NCI-H187 treated with DMSO at 0.1 percent for 48 hours (cell line): ENCODE results near the gene ST14.

ENCODE experiments used
- DNase-seq: peaks from one replicate; lab custom pipeline; 2025; lab: John Stamatoyannopoulos, UW

Gene ST14

DNA sequence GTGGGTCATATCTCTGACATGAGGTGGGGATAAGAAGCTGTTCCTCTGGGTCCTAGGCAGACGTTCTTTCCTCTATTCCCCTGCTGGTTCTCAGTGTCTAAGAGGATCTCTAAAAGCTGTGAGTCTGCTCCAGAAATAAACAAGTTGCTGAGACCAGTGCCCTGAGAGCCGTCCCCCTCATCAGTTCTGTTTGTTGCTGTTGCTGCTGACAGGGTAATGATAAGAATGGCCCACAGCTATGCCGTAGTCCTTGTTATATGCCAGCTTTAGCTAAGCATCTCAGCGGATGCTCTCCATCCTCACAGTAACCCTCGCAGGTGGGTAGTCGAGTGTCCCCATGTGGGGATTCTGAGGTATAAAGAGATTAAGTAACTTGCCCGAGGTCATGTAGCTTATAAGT is 23.5 kb upstream of the ST14 start:
- DNase-seq: no peak

DNA sequence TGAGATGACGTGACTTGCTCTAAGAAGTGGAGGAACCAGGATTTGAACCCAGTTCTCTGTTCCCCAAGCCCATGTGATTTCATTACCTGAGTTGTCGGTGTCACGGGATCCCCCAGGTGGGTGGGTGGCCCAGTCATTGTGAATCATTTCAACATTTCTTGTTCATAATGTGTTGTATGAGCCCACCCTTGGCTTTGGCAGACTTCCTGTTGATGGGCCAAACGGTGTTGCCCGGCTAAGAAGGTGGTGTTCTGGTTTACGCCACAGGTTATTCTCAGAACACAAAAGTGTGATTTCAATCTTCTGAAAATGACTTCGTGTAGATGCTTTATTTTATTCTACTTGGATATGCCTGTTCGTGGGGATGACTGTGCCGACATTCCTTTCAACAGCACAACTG is 21.6 kb upstream of the ST14 start:
- no peak for DNase-seq

DNA sequence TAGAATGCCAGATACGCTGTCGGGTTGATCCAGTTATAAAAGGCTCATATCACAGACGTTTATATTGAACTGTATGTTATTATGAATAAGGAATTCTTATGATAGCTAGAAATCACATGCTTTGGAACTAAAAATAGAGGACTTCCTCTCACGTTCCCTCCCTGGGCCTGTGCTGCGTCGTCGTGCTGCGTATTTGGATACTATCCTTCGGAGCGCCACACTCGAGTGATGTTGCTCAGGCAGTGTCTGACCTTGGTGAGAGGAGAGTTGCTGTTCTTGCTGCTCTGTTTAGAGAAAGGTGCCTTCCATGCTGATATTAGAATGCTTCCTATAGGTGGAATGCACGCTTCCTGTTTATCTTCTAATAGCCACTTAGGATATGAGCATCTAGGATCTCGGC is 20.2 kb upstream of the ST14 start:
- DNase-seq: no peak

DNA sequence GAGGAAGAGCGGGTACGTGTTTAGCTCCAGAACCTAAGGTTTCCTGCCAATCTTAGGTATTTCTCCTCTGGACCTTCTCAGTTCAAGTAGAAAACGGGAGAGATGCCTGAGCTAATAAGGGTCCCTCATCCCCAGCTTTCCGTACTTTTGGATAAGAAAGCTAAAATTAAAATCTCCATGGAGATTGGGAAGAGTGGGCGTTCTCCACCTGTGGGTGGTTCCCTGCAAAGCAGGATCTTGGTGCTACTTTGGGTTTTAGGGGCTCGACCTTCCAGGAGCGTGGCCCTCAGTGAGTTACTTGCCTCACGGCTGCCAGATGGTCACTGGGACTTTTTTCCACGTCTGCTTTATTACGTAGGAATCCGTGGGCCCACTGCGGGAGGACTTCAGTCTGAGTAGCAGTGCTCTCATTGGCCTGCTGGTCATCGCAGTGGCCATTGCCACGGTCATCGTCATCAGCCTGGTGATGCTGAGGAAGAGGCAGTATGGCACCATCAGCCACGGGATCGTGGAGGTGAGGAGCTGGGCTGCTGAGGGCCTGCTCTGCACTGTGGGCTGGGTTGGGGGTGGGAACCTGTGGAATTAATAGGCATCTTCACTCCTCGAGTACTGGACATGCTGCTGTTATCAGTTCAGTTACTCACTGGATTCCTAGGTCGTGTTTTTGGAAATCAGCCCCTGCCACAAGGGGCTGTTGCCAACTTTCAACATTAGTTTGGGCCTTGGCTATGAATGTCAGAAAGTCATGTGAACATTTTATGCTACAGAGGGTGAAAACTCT is 17.8 kb upstream of the ST14 start:
- DNase-seq: no peak

DNA sequence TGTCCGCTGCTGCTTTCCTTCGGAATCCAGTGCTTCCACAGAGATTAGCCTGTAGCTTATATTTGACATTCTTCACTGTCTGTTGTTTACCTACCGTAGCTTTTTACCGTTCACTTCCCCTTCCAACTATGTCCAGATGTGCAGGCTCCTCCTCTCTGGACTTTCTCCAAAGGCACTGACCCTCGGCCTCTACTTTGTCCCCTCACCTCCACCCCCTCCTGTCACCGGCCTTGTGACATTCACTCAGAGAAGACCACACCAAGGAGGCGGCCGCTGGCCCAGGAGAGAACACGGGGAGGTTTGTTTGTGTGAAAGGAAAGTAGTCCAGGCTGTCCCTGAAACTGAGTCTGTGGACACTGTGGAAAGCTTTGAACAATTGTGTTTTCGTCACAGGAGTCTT is 15.4 kb upstream of the ST14 start:
- no peak for DNase-seq

DNA sequence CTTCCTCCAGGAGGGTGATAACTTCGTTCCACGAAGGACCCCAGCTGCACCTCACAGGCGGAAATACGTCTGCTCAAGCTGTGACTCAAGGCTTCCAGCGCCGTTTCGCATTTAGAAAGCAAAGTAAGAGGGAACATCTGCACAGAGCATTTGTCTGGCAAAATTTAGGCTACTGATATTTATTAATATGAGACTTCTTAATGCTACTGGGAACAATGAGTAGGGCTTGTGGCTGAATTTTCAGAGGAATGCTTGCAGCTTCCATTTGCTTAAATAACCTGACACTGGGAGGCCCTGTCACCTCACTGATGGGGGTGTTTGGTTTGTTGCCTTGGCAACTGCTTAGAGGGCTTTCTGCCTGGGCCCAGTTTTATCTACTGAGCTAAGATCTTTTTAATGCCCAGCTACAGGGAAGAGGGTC is 14.7 kb upstream of the ST14 start:
- DNase-seq: no peak

DNA sequence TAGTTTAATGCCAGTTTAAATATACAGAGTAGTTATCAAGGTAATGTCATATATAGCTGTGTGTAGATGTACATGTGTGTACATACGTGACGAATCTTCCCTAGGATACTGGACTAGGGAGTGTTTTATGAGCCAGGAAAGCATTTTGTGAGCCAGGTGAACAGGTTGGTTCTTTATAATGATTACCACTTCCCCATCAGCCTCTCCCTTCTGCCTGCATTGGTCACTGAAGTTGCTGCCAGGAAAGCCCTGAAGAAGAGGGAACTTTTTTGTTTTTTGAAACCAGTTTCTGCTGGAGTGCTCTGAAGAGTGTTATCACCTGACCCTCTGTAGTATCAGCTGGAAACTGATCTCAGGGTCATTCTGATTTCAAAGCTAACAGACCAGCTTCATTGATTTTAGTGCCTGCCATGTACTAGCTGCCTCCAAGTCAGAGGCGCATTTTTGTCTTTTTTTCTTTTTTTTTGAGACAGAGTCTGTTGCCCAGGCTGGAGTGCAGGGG is 14.2 kb upstream of the ST14 start:
- DNase-seq: no peak

DNA sequence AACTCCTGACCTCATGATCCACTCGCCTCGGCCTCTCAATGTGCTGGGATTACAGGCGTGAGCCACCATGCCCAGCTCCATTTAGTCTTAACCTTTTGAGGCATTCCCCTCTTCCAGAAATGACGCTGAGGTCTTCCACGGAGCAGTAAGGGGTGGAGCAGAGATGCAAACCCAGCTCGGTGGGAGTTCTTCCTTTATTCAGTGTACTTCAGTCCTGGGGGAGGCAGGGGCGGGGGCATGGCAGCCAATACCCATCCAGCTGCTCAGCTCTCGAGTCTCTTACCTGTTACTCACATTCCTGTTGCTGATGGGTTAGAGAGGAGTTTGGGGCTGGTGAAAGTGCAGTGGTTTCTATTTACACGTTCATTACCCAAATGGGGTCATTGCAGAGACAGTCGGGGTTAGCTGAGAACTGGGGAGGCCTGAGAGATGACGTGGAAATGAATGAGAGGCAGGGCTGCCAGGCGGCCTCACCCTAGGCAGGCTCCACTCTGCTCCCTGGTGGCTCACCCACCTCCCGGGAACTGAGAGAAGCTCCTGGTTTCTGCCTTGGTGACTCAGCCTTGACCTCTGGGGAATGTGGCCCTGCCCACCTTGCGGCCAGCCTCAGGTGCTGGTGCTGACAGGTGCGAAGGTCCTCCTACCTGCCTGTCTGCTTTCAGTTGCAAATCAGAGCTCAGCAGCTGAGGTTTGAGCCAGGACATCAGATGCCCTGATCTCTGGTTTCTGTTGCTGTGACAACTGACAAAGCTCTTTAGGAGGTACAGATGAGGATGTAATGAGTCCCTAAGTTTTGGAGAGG is 13.4 kb upstream of the ST14 start:
- no peak for DNase-seq

DNA sequence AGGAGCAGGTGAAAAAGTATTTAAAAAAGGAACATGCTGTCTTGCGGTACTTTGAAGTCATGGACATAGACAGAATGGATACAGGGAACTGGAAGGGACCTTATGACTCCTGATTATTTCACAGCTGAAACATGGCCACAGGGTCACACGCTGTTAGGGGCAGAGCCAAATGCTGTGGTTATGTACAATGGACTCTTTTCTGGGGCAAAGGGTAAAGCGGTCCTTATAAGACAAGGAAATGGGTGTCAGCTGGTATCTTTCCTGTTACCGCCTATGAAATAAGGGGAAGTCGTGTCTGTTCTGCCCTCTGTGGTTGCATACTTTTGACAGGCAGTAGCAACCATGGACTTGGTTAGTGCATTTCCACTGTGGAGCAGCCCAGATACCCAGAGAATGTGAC is 12.8 kb upstream of the ST14 start:
- no peak for DNase-seq

DNA sequence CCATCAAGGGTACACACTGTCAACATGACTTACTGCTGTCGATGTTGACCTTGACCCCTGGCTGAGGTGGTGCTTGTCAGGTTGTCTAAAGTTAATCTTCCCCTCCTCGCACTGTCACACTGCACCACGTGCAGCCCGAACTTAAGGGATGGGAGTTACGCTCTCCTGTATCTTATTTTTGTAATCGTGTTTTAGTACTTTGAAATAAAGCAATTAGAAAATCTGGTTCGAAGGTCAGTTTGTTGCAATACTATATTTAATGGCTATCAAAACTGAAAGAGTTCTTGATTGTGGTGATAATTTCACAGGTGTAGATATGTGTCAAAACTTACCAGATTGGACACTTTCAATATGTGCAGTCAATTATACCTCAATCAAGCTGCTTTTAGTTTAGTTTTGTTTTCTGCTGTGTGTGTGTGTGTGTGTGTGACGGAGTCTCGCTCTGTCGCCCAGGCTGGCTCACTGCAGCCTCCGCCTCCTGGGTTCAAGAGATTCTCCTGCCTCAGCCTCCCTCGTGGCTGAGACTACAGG is 10.7 kb upstream of the ST14 start:
- DNase-seq: no peak

DNA sequence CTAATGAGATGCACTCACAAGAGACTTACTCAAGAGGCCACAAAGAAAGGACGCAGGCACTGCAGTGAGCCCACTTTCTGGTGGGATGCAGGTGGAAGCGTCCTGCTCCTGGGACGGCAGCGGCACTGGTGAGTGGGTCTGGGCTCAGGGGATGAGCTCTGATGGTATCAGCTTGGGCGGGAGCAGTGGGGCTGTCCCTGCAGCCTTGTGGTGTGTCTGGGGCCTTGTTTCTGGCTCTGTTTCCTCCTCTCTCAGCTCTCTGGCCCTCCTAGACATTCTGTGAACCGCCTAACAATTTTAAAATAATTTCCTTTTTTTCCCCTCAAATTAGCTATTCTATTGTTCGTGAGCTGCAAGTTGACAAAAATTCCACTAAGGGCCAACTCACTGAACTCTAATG is 8.8 kb upstream of the ST14 start:
- DNase-seq: no peak

DNA sequence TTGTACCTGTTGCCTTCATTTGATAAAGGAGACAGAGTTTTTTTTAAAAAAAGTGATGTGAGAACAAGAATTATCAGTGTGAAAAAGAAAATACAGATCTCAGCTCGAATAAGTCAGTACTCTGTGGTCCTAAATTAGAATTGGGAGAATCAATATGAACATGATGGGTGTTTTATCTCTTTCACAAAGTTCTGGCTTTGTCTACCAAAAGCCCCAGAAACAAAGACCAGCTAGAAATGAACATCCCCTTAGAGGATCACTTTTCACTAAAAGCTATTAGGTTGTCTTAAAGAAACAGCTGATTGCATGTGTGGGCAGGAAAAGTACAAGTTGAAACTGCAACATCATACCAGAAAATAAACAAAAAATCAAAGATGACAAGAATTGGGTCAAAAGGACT is 8.4 kb upstream of the ST14 start:
- DNase-seq: no peak

DNA sequence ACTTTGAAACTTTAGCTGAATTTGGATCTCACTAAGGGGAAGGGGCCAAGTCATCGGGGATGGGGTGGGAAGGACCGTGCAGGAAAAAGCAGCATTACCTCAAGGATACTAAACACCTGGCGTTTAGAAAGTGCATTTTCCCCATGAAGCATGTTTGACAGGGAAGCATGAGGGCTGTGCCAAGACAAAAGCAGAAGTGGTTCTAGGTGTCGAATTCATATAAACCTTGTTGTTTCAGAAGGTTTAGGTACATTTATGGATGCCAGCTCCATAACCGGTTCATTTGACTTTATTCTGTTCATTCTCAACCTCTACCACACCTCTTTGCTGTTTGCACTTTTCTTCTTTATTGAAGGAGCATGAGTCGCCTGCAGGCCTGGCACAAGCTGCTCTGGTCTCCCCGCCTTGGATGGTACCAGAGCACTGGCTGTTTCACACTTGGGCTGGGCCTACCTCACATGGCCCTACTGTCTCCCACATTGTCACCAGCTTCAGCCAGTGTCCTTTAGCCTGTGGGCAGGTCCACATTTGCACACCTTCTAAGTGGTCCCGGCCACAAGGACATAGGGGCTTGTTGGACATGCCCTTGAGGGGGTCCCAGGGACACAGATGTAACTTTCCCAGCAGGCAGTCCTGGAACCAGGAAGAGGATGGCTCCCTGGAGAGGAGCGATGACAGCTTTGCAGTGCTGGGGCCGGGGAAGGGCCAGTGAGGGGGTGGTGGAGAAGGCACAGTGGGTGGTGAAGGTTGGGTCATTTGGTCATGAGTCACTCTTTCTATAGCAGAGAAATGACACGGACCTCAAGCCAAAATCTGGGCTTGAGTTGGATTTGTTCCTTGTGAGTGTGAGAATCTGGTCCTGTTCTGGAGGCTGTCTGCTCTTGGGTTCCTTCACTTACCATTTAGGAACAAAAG is 3.2 kb upstream of the ST14 start:
- DNase-seq: no peak

DNA sequence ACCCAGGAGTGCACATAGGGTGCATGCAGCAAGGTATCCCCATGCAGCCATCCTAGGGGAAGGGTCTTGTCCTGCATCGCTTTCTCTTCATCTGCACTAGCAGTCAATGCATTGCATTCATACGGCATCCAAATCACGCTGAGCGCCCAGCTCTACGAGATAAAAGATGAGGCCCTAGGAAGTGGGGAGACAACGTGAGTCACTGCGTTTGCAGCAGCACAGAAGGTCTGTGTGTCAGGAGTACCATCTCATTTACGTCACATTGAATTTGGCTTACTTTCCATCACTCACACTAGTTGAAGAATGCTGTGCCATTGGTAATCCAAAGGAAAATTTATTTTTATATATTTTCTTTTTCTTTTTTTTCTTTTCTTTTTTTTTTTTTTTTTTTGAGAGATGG is 2.5 kb upstream of the ST14 start:
- no peak for DNase-seq

DNA sequence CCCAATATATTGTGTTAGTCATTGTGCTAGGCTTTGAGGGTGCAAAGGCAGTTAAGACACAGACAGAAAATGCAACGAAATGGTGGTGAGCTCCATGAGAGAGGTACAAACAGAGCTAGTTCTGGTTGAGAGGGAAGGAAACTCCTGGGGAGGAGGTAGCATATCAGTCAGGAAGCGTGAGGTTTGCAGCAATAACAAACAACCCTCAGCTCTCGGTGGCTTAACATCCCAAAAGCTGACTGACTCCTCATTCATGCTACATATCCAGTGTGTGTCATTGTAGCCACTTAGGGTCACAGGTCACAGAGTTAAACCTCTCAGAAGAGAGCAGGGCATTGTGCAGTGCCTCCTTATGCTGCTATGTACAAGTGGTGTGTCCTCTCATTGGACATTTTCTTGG is 1.7 kb upstream of the ST14 start:
- DNase-seq: no peak

DNA sequence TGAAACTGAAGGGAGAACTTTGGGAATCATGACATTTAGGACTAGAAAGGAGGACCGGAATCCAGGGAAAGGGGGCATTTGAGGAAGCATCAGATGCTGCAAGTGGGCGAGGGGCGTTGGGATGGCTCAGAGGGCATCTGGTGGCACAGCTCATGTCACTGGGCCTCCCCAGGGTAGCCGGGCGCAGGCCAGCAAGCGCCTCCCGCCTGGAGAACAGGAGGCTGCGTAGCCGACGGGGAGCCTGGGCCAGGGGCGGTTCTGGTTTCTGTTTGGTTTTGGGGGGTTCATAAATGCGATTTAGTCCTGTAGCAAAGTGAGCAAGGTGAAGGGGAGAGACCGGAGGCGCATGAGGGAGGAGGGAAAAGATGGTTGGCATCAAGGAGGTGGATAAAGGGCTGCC is 443 bp upstream of the ST14 start:
- no peak for DNase-seq

DNA sequence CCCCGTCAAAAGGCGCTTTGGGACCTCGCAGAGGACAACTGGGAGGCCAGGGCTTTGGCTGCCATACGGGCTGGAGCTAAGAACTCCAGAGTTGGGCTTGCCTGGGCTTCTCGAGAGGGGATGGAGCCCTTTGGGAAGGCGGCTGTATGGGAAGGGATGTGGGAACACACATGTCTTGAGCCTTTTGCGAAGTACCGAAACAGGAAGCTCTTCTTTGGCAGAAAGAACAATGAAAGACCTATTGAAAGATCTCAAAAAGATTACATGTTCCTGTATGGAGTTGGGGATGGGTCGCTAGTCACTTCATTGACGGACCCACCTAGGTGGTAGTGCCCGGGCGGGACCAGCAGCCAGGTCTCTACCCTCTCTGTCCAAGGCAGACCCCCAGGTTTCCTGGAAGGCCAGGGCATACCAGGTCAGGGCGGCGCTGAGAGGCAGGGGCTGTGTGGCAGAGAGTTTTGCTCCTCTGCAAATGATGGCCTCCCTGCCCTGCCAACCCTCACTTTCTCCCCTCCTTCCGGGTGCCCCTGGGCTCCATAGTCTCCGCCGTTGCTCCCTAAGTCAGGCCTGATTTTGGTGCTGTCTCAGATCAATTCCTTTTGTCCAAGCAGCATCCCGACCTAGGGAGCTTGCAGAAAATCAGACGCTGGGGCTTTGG is 1.0 kb downstream of the ST14 start:
- DNase-seq: no peak

DNA sequence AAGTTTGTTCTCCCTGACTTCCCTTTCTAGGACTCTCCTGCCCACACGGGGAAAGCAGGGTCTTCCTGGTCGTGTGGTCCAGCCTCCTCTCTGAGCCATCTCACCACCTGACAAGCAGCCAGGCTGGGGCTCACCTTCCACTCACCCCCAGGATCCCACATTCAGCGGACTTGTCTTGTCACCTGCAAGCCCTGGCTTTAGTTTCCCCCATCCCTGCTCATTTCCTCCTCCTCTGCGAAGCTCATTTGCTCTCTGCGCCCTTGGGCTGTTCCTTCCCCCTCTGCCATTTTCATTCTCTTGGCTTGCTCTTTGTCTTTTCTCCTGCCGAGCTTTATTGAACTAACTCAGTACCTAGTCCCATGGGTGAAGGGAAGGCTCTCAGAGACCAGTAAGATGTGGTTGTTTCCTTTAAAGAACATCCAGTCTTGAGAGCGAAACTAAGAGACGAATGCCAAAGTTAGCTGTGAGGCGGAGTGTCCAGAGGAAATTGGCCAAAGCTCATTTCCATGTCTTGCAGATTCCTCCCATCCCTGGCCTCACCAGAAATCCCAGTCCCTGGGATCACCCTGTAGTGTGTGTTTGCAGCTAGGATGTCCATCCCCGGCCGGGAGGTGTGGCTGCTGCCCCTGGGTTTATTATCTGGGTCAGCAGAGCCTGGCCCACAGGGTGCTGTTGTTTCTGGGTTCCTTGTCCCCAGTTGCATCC is 2.0 kb downstream of the ST14 start:
- DNase-seq: no peak

DNA sequence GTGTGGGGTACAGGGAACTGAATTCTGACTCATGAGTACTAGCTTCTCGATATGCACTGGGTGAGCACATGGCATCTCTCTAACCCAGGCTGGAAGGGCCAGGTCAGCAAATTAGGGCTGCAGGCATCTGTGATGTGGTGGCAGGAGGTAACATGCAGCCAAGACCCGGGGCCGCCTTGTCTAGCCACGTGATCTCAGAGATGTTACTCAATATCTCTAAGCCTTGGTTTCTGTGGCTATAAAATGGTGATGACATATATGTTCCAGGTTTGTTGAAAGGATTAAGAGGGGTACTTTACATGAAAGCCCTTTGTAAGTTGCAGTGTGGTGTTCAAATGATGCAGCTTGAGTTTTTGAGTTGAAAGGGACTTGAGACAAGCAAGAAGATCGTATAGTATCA is 3.2 kb downstream of the ST14 start:
- DNase-seq: no peak

DNA sequence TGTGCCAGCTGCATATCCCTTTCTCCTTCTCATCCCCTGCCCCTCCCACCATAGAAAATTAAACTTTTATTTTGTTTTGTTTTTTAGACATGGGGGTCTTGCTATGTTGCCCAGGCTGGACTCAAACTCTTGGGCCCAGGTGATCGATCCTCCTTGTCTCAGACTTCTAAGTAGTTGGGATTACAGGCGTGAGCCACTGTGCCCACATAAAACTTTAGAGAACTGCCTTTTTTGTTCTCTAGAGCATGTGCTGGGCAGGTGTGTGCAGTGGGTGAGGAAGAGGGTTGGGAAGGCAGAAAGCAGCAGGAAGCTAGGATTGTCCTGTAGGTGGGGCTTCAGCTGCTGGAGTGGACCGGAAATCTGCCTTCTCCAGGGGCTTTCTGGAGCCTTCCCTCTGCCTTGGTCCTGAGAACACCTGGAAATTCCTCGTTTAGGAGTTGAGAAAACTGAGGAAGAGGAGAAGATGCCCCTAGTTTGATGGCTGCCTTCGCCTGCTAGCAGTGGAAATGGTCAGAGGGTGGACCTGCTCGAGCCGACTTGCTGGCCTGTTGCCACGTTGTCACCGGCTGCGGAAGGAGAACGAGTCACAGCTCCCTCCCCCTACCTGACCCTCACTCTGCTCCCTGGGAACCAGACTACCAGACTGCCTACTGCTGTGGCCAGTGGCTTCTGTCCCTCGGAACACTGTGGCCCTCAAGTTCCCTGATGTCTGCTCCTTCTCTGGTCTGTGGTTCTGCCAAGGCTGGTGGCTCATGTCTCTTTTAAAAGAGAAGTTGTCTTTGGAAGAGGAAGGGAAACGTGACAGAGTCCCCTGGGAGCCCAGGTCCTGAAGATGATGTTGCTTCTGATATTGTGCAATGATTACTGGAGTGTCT is 4.0 kb downstream of the ST14 start:
- DNase-seq: no peak
